GM13977 (cell line): Measurements from ENCODE around the gene PDZRN4.

Experiments
- DNase-seq: peaks from one replicate; pipeline ENCODE4 v3.0.0; 2012; ENCODE audit warnings: low spot score
- in situ Hi-C: fragments of 300-500 bp; cut with MboI; formaldehyde crosslinking; loops from one replicate; pipeline ENCODE4 v1.12.0; 2022; ENCODE audit warnings: low sequenced_read_pairs, low pct_unique_long_range_greater_than_20kb, mixed read lengths, inconsistent platforms; ENCODE audit not compliant: unreplicated experiment
- TF ChIP-seq, protein P1 (sequence below): IDR thresholded peaks from 2 replicates; pipeline ENCODE4 v1.5.1; 2012; ENCODE audit warnings: mild to moderate bottlenecking, control low read depth; ENCODE audit not compliant: insufficient read depth; ENCODE audit errors: extremely low read depth, missing control alignments

Gene PDZRN4

DNA sequence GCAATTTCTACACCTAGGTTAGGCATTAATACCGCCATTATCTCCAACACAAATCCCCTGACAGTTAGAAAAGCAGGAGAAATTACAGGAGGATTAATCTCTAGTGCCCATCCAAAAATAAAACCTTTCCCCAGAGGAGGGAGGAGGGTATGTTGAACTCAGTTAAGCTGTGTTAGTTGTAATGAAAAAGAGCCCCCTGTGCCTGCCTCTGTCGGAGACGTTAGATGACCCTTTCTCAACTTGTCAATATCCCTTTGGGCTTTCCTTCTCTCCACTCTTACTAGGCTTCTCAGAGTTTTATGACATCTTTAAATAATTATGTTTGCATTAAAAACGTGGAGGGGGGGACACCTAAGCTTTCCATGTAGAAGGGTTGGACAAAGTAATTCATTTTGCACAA lies 278.2 kb downstream of the PDZRN4 start:
- TF ChIP-seq, protein P1, sequence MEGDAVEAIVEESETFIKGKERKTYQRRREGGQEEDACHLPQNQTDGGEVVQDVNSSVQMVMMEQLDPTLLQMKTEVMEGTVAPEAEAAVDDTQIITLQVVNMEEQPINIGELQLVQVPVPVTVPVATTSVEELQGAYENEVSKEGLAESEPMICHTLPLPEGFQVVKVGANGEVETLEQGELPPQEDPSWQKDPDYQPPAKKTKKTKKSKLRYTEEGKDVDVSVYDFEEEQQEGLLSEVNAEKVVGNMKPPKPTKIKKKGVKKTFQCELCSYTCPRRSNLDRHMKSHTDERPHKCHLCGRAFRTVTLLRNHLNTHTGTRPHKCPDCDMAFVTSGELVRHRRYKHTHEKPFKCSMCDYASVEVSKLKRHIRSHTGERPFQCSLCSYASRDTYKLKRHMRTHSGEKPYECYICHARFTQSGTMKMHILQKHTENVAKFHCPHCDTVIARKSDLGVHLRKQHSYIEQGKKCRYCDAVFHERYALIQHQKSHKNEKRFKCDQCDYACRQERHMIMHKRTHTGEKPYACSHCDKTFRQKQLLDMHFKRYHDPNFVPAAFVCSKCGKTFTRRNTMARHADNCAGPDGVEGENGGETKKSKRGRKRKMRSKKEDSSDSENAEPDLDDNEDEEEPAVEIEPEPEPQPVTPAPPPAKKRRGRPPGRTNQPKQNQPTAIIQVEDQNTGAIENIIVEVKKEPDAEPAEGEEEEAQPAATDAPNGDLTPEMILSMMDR = no peak
- in situ Hi-C loops = no loop called here
- no peak for DNase-seq

DNA sequence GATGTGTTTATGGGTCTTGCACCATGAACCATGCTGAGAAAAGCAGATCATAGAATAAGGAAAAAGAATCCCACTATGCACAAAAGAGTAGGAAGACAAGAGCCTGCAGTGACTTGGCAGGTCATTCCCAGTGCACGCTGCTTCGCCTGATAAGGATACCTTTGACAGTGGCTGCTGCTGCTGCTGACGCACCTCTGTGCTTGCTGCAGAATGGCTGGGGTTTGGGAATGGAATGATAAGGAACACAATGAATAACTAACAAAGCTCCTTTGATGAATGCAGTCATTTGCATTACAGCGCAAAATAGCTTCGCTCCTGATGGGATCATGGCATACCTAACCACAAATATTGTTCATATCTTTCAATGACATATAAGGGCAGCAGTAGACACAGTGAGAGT lies 278.7 kb downstream of the PDZRN4 start:
- in situ Hi-C loops = no loop called here
- TF ChIP-seq, protein P1 = no peak
- DNase-seq = no peak

DNA sequence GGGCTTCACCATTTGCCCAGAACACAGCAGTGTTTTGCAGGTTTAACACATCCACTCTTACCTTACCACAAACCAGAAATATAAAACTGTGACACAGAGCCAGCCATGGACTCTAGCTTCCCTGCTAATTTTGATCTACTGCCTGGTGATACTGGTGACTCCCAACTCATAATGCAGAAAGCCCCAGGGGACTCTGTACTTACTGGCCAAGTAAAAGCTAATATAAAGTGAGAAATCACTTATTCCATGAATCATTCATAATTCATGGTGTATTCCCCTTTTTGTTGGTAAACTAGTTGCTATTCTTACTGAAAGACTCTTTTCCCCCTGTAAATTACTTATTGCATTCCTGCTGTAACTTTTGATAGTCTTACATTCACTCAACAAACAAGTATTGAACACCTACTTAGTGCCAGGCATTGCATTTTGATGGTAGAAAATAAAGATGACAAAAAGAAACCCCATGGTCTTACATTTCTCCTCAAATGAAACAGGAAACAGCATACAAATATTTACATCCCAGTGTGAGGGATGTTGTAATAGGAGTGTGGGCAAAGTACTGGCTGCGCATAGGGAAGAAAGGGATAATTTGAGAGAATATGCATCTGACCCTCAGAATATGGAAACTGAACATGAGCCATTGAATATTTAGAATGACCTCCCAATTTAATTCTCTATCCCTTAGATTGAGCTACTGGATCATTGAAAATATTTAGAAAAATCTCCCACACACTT lies 279.6 kb downstream of the PDZRN4 start:
- in situ Hi-C loops = no loop called here
- TF ChIP-seq, protein P1 = no peak
- no peak for DNase-seq

DNA sequence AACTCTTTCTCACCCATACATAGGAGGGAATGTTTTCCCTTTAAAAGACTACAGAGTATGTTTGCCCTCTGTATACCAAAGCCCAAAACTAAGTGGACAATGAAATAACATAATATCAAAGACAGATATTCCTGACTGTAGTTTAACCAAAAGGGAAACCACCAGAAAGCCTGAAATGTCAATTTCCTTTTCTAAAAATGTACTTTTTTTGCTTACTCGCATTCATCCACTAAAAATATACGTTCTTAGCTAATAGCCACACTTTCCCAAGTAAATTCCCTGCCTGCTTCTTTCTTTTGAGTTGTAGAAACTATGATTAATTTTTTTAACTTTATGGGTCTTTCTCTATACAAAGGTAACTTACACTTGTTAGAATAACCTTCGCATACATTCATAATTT lies 280.2 kb downstream of the PDZRN4 start:
- TF ChIP-seq, protein P1 = no peak
- DNase-seq = no peak
- in situ Hi-C loops = no loop called here

DNA sequence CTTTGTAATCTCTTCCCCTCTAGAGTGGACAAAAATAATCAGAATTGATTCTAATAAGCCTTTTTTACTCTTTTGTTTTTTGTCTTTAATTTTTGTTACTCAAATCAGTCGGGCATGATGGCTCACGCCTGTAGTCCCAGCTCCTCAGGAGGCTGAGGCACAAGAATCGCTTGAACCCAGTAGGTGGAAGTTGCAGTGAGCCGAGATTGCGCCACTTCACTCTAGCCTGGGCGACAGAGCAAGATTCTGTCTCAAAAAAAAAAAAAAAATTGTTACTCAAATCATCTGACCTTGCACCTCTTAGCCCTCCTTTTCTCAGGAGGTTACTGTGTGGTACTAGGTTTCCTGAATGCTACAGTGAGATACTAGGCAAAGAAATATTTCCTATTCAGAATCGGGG lies 280.6 kb downstream of the PDZRN4 start:
- in situ Hi-C loops = no loop called here
- no peak for DNase-seq
- TF ChIP-seq, protein P1 = no peak

DNA sequence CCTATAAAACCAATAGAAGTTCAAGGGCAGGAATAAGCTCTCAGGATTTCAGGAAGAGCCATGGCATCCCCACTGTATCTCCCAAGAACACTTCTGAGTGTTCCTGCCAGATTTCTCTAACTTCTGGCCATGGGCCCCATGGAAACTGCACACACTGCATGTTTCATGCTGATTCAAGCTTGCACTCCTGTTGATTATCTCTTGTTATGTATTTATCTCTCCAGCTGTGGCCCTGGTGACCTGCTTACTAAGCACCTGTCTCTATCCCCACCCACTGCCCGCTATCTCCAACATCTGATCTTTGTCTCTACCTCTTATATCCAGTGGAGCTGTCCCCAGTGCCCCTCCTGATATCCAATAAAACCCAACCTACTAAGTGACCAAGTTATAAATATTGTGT lies 285.3 kb downstream of the PDZRN4 start:
- TF ChIP-seq, protein P1 = no peak
- in situ Hi-C loops = no loop called here
- DNase-seq = no peak

DNA sequence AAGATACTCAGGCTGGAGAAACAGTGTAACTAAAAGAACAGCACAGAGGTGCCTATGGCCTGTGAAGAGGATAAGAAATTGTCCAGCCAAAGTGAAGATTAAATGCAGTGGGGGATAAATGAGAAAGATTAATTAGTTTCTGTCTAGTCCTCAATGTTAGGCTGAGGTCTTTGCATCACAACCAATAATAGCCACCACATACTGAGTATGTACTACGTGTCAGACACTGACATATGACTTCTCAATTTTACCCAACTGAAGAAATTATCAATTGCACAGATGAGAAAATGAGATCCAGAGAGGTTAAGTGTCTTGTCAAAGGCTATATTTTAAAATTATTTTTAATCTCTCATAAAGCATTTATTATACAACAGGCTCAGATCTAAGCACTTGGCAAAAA lies 285.9 kb downstream of the PDZRN4 start:
- in situ Hi-C loops = no loop called here
- TF ChIP-seq, protein P1 = no peak
- DNase-seq = no peak
